Measurements from ENCODE around the gene KAZN.

DNA sequence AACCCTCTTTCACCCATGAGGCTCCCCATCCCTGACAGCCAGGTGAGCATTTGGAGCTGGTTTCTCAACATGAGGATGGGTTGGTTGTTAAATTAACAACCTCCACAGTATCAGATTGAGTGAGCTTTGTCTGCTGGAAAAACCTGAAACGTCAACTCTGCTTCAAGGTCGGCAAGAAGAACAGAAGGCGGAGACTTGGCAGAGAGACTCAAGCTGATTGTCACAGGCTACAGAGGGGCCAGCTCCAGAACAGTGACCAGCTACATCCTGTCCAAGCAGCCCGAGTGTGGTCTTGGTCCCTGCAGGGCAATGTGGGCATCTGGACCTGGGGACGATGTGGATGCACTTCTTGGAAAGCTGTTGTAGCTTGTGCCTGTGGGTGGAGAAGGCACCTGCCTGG lies 518.5 kb downstream of the KAZN start:
- TF ChIP-seq, protein P1, sequence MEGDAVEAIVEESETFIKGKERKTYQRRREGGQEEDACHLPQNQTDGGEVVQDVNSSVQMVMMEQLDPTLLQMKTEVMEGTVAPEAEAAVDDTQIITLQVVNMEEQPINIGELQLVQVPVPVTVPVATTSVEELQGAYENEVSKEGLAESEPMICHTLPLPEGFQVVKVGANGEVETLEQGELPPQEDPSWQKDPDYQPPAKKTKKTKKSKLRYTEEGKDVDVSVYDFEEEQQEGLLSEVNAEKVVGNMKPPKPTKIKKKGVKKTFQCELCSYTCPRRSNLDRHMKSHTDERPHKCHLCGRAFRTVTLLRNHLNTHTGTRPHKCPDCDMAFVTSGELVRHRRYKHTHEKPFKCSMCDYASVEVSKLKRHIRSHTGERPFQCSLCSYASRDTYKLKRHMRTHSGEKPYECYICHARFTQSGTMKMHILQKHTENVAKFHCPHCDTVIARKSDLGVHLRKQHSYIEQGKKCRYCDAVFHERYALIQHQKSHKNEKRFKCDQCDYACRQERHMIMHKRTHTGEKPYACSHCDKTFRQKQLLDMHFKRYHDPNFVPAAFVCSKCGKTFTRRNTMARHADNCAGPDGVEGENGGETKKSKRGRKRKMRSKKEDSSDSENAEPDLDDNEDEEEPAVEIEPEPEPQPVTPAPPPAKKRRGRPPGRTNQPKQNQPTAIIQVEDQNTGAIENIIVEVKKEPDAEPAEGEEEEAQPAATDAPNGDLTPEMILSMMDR (IDR thresholded peaks at IDR 0.05), result no peak
- no peak for TF ChIP-seq POLR2A (IDR thresholded peaks at IDR 0.05)

Measured in body of pancreas (tissue), 4 donors.